Esophagus squamous epithelium (tissue), 4 donors: ENCODE results near the gene SDF4.

Source experiments
- POLR2A ChIP-seq, 4 donors: fragments of 450-650 bp; IDR thresholded peaks; one replicate each; pipeline ENCODE4 v1.6.1; 2017; ENCODE audit warnings: antibody characterized with exemption in 4 of 4, mild to moderate bottlenecking in 4 of 4, moderate library complexity in 3 of 4
- TF ChIP-seq, protein P1 (sequence below), 6 experiments: fragments of 450-650 bp in 4 of 6; fragments of 200-600 bp in 2 of 6; sonication (generic) in 2 of 6; IDR thresholded peaks; one replicate each; pipeline ENCODE4 v1.5.1; 2016 to 2019; ENCODE audit warnings: antibody characterized with exemption in 6 of 6, mild to moderate bottlenecking in 4 of 6, moderate library complexity in 4 of 6

DNA sequence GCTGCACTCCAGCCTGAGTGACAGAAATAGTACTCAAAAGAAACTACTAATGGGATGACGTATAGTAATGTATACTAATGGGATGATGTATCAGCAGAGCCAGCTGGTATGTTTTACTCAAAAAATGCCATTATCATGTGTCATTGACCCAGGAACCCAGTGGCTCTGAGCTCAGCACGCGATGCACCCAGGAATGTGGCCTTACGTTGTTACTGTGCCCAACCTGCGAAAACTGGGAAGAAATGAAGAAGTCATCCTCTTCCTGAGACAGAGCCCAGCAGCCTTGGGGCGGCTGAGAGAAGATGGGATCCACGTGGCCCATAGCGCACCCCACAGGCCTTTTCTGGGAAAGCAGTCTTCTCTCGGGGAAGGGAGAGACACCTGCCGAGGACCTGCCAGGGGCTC lies 33.1 kb upstream of the SDF4 start:
- TF ChIP-seq, protein P1, sequence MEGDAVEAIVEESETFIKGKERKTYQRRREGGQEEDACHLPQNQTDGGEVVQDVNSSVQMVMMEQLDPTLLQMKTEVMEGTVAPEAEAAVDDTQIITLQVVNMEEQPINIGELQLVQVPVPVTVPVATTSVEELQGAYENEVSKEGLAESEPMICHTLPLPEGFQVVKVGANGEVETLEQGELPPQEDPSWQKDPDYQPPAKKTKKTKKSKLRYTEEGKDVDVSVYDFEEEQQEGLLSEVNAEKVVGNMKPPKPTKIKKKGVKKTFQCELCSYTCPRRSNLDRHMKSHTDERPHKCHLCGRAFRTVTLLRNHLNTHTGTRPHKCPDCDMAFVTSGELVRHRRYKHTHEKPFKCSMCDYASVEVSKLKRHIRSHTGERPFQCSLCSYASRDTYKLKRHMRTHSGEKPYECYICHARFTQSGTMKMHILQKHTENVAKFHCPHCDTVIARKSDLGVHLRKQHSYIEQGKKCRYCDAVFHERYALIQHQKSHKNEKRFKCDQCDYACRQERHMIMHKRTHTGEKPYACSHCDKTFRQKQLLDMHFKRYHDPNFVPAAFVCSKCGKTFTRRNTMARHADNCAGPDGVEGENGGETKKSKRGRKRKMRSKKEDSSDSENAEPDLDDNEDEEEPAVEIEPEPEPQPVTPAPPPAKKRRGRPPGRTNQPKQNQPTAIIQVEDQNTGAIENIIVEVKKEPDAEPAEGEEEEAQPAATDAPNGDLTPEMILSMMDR (IDR thresholded peaks at IDR 0.05): peak in 1 of 6 experiments; percentile 30
- no peak for TF ChIP-seq POLR2A (IDR thresholded peaks at IDR 0.05)
